ENCODE measurements around the gene RIPOR1.
"Not testable (repeated sequence)": the region's sequence is repeated elsewhere in the genome, so short reads cannot be mapped to it uniquely, and the experiment has no call there.

The RIPOR1 gene

DNA sequence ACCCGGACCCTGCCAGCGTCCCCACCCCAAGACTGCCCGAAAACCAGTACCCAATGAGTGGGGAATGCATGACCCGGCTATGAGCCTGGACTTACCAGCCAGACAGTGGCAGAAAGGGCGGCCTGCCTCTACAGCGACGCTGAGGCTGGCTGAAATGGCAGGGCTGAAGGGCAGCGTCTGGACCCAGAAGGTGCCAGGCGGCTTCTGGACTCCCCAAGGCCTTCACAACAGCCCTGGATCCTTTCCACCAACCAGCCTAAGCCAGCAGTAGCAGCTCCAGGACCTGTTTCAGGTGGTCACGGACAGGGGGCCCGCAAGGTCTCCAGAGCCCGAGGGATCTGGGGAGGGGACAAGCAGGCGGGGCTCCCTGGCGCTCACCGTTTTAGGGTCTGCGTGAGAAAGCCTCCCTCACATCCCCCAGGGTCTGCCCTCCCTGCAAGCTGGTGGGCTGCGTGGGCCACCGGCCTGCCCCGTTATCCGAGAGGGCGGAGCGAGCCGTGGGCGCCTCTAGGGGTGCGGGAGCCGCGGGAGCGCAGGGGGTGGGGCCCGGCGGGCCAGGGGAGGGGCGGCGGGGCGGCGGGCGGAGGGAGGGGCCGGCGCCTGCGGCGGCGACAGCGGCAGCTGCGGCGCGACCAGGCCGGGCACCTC is at the start of gene RIPOR1:
RIPOR1 (plus strand) TSS at position 608 of the 648 bp plus-strand sequence. CDS start 9,618 bp downstream, outside the sequence.
- no peak for DNase-seq

DNA sequence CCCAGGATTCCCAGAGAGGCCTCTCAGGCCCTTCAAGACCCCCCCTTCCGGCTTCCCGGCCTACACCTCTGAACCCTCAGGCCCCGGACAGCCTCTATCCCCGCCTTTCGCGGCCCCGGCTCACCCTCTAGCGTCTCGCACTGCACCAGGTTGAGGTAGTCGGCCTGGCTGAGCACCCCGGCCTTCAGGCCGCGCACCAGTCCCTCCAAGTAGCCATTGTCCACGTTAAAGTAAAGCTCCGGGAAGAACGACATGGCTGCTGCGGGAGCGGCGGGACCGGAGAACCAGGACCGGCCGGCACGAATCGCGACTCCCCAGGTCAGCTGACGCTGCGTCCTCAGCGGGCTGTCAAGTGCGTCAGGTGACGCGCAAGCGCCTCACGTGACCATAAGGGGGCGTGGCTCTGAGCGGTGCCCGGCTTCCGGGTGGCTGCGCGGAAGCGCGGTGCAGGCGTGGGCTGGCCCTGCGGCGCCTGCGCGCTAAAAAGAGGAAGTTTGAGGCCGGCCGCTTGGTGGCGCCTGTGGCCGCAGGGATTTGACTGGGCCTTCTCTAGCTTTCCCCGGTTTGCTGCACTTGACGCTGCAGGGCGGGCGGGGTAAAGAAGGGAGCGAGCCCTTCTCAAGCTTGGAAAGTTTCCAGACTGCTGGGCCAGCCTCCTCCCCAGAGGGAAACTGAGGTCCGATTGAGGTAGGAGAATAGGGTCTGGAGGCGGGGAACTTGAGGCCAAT is 47.6 kb upstream of the RIPOR1 start, which contains the start of gene ATP6V0D1:
ATP6V0D1 (minus strand) TSS at position 325 of the 728 bp plus-strand sequence; CDS start at position 254, 71 bp downstream.
- DNase-seq = peak; percentile 98

DNA sequence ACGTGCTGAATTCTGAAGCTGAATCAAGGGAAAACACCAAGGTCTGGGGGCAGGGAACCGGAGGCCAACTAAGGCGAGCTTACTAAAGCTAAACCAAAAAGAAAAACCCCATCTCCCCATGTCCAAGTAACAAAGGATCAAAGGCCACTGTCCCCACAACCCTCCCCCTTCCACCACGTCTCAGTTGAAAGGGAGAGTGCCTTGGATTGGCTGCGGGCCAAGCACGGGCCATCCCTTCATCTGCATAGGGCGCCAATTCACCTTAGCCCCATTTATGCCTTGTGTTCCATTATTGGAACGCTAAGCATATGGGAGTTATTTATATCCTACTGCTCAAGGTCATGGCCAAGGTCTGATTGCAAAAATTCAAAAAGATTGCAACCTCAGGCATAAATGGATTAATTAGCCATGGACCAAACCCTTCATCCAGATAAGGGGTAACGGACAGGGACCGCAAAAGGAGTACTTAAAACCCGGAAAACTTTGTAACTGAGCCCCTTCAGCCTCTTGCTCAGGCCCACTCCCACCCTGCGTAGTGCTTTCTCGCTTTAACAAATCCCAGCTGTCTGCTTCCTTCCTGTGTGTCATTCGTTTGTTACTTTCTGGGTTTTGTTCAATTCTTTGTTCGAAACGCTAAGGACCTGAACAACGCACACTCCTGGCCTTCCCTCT is 46.9 kb upstream of the RIPOR1 start:
- no peak for DNase-seq

DNA sequence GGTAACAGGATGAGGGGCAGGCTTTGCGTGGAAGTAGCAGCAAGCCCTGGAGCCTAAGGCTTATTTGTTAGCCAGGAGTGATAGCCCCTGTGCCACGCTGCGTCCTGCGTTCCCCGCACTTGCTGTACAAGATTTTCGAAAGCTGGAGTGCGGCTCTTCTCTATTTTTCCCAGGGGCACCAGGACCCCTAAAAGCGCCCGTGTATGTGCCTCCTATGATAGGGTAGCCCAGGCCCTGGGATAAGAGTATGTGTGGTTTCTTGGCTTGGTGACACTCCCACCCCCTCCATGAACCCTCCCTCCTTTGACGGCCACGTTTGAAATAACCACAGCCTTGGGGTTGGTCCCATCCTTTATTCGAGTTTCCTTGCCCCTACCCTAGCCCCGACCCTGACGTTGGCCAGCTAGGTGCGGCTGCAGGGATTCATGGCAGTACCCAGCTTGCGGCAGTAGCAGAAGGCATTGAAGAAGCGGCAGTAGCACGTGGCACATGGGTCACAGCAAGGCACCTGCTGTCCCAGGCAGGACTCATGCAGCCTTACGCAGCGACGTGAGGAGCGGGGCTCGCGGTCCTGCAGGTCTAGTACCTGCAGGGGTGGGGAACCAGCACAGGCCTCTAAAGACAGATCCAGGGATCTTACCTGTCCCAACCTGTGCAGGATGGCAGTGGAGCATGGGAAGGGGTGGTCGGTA is 46.2 kb upstream of the RIPOR1 start:
- DNase-seq = no peak

DNA sequence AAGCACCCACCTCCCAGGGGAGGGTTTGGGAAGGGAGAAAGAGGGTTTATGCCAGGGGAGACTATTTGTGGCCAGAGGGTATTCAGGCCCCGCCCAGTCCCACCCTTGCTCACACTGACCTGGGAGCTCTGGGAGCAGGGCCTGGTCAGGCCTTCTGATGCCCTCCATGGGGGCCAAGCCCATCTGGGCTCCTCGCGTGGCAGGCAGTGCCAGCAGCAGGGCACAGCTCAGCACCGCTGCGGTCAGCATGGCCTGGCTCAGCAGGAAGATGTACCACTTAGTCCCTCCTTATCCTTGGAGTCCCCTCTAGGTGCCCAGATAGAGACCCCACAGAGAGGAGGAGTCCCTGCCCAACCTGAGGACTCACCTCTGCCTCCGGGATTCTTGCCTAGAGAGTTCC is 45.5 kb upstream of the RIPOR1 start, which contains the start of gene AGRP:
AGRP (minus strand) TSS at position 398 of the 400 bp plus-strand sequence; CDS start at position 249, 149 bp downstream.
- no peak for DNase-seq

DNA sequence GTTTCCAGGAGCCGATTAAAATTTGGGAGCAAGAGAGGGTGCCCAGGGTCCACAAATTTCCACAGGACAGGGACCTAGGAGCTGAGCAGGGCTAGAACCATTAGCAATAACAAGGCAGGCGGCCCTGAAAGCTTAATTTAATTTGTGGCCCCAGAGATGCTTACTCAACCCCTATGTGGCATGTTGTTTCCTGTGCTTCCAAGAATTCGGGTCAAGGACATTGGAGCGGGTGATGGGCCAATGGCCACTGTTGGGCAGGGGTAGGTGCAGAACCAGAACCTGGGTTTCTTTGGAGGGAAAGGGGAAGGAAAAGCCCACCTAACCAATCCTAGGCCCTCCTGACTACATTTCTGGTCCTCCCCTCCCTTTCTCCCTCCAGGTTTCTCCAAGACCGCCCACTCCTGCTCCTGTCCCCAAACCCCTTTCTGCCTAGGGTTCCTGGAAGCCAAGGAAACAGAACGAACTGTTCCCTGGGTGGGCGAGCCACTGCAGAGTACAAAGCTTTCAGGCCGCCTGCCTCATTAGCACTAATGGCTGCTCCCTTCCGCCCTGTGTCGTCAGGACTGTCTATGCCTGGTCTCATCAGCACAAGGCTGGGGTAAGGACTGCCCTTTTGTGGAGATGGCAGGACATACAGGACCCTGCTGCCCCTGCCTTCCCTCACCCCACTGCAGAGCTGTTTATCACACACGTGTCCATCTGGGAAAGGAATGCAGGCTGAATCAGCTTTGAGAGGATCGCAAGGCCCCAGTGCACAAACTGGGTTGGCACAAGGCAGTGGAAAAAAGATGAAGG is 44.7 kb upstream of the RIPOR1 start:
- no peak for DNase-seq

GRCh38 chr16:67486805-67487204 is 41.8 kb upstream of the RIPOR1 start:
- DNase-seq = no peak

- not testable (repeated sequence) for DNase-seq
These were observed 41.1 kb upstream of the RIPOR1 start for GRCh38 chr16:67487561-67487960.

DNA sequence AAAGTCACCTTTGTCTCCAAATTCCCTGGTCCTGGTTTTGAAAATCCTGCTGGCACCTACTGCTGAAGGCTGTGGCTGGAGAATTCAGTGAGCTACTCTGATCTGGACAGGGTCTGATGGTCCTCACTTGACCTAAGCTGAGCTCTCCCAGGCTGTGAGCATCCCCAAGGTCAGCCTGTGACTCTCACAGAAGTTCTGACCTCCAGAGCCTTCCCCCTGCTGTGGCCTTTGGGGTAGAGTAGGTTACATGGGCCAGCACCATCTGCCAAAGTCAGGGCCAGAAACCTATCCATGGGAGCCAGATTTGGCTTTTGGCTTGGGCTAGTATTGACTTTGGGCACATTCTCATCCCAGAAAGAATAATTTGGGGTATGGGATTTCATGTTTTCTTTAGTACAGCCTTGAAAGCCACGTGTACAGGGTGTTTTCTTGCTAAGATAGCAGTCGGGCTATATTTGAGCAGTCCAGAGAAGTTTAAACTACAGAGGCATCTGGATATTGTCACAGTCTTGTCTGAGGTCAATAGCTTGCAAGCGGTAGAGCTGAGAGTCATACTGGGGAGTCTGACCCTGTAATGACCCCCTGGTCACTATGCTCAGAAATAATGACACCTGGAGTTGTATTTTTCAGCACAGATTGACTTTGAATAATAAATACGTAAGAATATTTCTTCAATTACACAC is 39.1 kb upstream of the RIPOR1 start:
- no peak for DNase-seq

DNA sequence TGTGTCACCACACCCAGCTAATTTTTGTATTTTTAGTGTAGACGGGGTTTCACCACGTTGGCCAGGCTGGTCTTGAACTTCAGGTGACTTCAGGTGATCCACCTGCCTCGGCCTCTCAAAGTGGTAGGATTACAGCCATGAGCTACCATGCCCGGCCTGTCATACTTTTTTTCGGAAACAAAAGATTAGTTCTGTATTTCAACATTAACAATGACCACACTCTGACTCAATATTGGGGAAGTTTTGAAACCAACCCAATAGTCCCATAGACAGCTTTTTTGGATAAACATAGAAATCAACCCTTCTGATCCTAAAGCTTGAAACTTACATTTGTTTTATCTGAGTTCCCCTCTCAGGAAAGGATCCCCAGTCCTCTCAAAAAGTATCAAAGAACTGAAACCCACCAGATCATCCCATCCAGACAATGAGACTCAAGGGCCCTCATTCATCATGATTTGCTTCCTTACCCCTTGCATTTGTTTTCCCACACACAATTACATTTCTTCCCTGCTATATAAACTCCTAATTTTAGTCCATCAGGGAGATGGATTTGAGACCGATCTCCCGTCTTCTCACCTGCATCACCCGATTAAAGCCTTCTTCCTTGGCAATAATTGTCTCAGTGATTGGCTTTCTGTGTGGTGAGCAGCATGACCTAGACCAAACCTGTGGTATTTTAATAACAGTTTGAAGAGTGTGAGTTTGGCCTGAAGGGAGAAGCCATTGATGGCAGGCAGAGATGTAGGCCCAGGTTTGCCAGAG is 38.1 kb upstream of the RIPOR1 start:
- DNase-seq = no peak

DNA sequence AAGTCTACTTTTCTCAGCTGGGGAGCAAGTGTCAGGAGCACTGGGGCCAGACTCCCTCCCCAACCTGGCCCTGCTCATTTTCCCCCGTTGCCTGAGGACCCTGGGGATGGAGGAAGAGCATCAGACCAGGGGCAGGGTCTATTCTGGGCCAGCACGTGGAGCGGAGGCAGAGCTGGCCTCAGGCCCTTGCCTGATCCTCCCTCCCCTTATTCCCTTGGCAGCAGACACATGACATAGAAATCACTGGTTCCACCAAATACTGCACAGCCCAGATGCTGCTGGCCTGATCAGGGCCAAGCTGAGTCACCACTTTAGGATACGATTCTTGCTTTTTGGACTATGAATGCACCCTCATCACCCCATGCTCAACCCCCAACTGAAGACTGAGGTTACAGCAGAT is 29.5 kb upstream of the RIPOR1 start:
- DNase-seq = no peak

DNA sequence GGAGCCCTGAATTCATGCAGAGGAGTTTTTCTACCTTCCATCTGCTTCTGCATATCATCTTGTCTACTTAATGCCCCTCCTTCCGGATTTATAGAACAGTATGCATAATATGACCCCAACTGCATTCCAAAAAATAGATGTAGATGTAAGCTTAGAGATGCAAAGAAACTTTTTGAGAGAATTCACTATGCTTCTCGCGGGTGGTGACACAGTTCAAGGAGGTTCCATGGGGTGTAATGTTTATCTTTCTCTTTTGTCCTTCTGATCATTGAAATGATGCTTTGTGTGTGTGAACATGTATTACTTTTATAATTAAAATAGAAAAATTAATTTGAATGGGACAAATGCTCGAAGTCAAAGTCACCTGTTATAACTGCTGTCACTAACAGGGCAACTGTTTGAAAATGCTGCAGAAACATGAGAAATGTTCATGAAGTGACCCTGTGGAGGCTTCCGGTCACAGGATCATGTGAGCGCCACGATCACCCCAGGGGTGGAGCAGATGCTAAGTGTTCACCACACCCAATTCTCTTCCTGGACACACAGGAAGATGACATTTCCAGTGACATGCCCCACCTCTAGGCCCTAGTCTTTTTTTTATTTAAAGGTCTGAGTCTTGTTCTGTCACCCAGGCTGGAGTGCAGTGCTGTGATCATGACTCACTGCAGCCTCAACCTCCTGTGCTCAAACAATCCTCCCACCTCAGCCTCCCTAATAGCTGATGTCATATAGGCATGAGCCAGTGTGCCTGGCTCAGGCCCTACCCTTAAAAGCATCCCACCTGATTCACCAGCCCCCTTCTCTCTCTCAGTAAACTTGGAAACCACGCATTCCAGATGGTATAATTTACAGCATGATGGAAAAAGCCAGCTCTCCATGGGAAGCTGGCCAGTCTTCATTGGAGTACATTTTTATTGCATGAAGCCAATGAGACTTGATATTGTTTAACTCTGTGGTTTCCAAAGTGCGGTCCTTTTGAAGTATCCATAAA is 24.3 kb upstream of the RIPOR1 start:
- no peak for DNase-seq

DNA sequence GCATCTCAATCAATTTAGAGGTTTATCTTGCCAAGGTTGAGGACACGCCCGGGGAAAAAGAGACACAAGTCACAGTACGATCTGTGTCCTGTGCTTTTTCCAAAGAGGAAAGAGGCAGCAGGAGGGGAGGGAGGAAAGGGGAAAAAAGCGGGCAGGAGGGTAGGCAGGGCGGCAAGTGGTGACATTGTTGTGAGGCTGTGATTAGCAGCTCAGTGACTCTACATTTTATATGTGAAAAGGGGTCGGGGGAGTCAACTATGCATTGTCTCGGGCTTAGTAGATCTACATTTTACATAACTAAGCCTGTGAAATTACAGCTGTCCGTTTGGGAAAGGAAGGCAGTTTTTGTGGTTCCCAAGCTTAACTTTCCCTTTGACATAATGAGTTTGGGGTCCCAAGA is 22.2 kb upstream of the RIPOR1 start:
- DNase-seq = no peak

- no peak for DNase-seq
These were observed 19.6 kb upstream of the RIPOR1 start for GRCh38 chr16:67509016-67509415.

DNA sequence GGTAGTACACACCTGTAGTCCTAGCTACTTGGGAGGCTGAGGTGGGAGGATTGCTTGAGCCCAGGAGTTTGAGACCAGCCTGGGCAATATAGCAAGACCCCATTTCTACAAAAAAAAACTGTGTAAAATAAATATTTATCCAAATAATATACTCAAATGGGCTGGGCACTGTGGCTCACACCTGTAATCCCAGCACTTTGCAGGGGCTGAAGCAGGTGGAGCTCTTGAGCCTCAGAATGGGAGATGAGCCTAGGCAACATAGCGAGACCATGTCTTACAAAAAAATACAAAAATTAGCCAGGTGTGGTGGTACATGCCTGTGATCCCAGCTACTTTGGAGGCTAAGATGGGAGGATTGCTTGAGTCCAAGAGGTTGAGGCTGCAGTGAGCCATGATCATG is 14.7 kb upstream of the RIPOR1 start:
- DNase-seq = not testable (repeated sequence)

GRCh38 chr16:67514382-67514828 is 14.2 kb upstream of the RIPOR1 start:
- peak; percentile 18 for DNase-seq

DNA sequence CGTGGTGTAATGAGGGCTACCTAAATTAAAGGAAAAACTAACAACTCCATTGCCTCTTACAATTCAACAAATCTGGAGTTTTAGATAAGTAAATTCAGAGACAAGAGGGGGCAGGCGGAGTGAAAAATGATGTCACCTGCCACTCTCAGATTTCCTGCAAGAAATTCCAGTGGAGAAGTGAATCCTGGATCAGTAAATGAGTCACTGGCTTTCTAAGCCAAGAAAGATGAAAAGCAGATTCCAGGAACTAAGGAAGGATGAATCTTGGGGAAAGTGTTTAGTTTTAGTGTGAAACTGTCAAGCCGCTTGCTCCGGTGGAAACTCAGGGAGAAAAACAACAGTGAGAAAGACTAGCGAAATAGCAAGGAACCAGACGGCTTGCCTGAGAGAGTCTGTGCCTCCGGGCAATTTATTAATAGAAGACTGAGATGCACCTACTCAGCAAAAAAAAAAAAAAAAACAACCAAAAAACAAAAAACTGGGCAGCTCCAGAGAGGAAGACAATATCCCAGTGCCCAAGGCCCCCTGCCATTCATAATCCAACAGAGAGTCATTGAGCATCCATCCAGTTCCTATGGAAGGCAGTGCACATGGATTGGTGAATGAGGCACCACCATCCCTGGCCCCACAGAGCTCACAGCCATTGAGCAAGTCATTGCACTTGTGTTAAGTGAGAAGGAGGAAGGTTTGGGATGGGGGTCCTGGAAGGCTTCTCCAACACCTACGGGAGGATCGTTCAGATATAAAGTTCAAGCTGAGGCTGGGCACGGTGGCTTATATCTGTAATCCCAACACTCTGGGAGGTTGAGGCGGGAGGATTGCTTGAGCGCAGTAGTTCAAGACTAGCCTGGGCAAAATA is 12.1 kb upstream of the RIPOR1 start:
- DNase-seq = no peak

DNA sequence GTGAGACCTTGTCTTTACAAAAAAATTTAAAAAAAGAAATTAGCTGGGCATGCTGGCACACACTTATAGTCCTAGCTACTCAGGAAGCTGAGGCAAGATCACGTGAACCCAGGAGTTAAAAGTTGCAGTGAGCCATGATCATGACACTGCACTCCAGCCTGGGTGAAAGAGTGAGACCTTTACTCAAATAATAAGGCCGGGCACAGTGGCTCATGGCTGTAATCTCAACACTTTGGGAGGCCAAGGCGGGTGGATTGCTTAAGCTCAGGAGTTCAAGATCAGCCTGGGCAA is 11.5 kb upstream of the RIPOR1 start:
- DNase-seq = no peak
